ENCODE data around the gene FTO.

GRCh38 chr16:54026456-54026855 lies 322.5 kb downstream of the FTO start:
- TF ChIP-seq CTCF (IDR thresholded peaks at IDR 0.05), result no peak
- no peak for TF ChIP-seq POLR2A (IDR thresholded peaks at IDR 0.05)

All from testis (tissue), 2 donors.